Suppressor macrophage (primary cell): ENCODE results near the gene PORCN.
A peak's percentile ranks its signal among the peaks of the same experiment; 100 is the strongest.
"Not testable (repeated sequence)": the region's sequence is repeated elsewhere in the genome, so short reads cannot be mapped to it uniquely, and the experiment has no call there.

ENCODE experiments used
- DNase-seq, 4 experiments: peaks; one replicate each; pipeline ENCODE4 v3.0.0-alpha.2; 2020 to 2022

PORCN gene

GRCh38 chrX:48513670-48514069 is 4.9 kb downstream of the PORCN start:
- no peak for DNase-seq

- no peak for DNase-seq
Observed at GRCh38 chrX:48514126-48514806, 5.5 kb downstream of the PORCN start.

GRCh38 chrX:48514868-48515460 is 6.2 kb downstream of the PORCN start:
- no peak for DNase-seq

GRCh38 chrX:48515842-48516241 is 7.0 kb downstream of the PORCN start:
- no peak for DNase-seq

GRCh38 chrX:48516285-48516684 is 7.5 kb downstream of the PORCN start:
- DNase-seq, result no peak

- DNase-seq, result no peak
Observed at GRCh38 chrX:48516987-48517386, 8.2 kb downstream of the PORCN start.

GRCh38 chrX:48519481-48519880 is 10.7 kb downstream of the PORCN start:
- peak in 3 of 4 experiments; percentile 29 to 44 (median 35) for DNase-seq

- DNase-seq, result no peak
Observed at GRCh38 chrX:48520455-48520854, 11.7 kb downstream of the PORCN start.

- no peak for DNase-seq
Observed at GRCh38 chrX:48520976-48521352, 12.2 kb downstream of the PORCN start.

- DNase-seq, result peak; percentile 87 to 95 (median 90)
Observed at GRCh38 chrX:48521353-48522243, 12.8 kb downstream of the PORCN start, which contains the start of gene EBP. TSS of gene EBP (plus strand) at chrX:48521808. CDS start at chrX:48523772, 1,964 bp downstream.

GRCh38 chrX:48522291-48522690 is 13.5 kb downstream of the PORCN start:
- no peak for DNase-seq

GRCh38 chrX:48523682-48524081 is 14.9 kb downstream of the PORCN start:
- DNase-seq, result peak in 2 of 4 experiments; percentile 5 to 11

- DNase-seq, result not testable (repeated sequence)
Observed at GRCh38 chrX:48525853-48526252, 17.1 kb downstream of the PORCN start.

- no peak for DNase-seq
Observed at GRCh38 chrX:48530736-48531135, 21.9 kb downstream of the PORCN start.

- peak in 3 of 4 experiments; percentile 16 to 52 (median 44) for DNase-seq
Observed at GRCh38 chrX:48531358-48531959, 22.7 kb downstream of the PORCN start.

GRCh38 chrX:48532161-48532560 is 23.4 kb downstream of the PORCN start:
- DNase-seq, result peak in 2 of 4 experiments; percentile 8 to 9

GRCh38 chrX:48533165-48533564 is 24.4 kb downstream of the PORCN start:
- DNase-seq, result no peak

- no peak for DNase-seq
Observed at GRCh38 chrX:48538641-48539344, 30.0 kb downstream of the PORCN start.

- DNase-seq, result peak; percentile 96 to 98 (median 98)
Observed at GRCh38 chrX:48539345-48540027, 30.7 kb downstream of the PORCN start, which contains the start of gene TBC1D25. TSS of gene TBC1D25 (plus strand) at chrX:48539714. CDS start at chrX:48539798, 84 bp downstream.

- DNase-seq, result peak; percentile 53 to 75 (median 72)
Observed at GRCh38 chrX:48540028-48540375, 31.2 kb downstream of the PORCN start.

- DNase-seq, result no peak
Observed at GRCh38 chrX:48540480-48540879, 31.7 kb downstream of the PORCN start.
